GM21526 (cell line): ENCODE data around the gene CDC45.

Source experiments
- ATAC-seq: cut with Tn5 transposase; IDR thresholded peaks from one replicate; pipeline ENCODE4 v1.9.1; 2021; ENCODE audit warnings: moderate library complexity; ENCODE audit not compliant: unreplicated experiment, low FRiP score

The CDC45 gene

GRCh38 chr22:19448076-19448607 lies 31.6 kb upstream of the CDC45 start:
- ATAC-seq, result peak; percentile 33

GRCh38 chr22:19448739-19449421 lies 30.8 kb upstream of the CDC45 start:
- no peak for ATAC-seq

- ATAC-seq, result no peak
Observed at GRCh38 chr22:19449422-19449767, 30.3 kb upstream of the CDC45 start.

DNA sequence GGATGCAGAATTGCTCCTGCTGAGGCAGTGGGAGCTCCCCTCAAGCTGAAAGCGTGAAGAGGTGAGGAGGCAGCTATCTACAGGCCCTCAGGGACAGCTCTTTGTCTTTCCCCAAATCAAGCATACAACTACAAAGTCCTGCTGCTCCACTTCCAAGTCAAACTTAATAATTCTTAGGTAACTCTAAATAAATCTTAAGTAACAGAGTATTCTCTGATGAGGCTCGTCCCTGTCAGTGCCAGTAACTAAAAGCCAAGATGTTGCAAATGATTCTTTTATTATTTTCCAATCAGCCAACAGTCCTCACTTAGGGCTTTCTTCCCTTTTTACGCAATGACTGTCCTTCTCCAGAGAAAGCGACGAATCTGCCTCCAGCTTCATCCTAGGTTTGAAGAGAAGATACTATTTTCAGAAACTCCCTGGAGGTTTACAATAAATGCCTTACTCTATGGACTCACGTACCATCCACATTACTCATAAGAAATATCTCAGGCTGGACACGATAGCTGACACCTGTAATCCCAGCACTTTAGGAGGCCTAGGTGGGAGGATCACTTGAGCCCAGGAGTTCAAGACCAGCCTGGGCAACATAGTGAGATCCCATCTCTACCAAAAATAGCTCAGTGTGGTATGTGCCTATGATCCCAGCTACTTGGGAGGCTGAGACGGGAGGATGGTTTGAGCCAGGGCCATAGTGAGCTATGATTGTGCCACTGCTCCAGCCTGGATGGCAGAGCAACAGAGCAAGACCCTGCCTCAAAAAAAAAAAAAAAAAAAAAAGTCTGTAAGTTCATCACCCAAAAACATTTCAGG lies 29.2 kb upstream of the CDC45 start:
- no peak for ATAC-seq

DNA sequence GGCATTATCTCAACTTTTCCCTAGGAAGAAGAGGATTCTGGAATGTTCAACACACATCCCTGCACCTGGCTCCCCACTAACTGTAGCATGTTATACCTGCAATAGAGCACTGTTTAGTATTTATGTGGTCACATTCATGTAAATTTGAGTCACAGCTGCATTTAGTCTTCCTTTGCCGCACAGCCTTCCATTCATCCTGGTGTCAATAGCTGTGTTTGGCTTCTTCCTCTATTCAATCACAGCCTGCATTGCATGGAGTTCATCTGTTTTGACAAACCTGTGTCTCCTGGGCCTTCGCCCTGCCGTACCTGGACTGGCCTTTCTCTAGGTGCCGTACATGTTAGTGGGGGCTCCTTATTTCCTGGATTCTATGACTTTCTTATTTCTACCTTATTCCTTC lies 28.1 kb upstream of the CDC45 start:
- no peak for ATAC-seq

DNA sequence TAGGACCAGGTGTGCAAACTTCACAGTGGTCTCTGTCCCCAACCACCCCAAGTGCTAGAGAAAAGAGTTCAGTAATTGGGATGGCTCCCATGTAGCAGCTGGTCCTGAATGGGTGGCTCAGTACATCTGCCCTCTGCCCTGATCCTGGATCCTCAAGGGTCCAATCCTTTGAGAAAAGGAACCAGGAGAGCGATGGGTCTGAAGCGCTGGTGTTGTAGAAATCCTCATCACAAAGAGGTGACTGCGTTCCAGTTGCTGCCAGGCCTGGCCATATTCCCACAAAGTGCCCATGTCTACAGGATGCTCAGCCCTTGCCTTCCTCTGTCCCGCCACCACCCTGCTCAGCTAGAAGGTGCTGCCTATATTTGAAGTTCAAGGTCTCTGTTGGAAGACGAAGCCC lies 26.0 kb upstream of the CDC45 start:
- no peak for ATAC-seq

DNA sequence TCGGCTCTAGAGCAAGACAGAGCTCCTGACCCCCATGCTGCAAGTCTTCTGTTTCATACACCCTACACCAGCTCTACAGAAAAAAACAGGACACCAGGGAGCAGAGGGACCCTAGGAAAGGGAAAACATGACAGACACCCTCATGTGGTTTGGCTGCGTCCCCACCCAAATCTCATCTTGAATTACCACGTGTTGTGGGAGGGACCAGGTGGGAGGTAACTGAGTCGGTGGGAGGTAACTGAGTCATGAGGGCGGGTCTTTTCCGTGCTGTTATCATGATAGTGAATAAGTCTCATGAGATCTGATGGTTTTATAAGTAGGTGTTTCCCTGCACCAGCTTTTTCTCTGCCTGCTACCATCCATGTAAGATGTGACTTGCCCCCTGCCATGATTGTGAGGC lies 25.6 kb upstream of the CDC45 start:
- no peak for ATAC-seq

- ATAC-seq, result no peak
Observed at GRCh38 chr22:19455033-19455432, 24.7 kb upstream of the CDC45 start.

DNA sequence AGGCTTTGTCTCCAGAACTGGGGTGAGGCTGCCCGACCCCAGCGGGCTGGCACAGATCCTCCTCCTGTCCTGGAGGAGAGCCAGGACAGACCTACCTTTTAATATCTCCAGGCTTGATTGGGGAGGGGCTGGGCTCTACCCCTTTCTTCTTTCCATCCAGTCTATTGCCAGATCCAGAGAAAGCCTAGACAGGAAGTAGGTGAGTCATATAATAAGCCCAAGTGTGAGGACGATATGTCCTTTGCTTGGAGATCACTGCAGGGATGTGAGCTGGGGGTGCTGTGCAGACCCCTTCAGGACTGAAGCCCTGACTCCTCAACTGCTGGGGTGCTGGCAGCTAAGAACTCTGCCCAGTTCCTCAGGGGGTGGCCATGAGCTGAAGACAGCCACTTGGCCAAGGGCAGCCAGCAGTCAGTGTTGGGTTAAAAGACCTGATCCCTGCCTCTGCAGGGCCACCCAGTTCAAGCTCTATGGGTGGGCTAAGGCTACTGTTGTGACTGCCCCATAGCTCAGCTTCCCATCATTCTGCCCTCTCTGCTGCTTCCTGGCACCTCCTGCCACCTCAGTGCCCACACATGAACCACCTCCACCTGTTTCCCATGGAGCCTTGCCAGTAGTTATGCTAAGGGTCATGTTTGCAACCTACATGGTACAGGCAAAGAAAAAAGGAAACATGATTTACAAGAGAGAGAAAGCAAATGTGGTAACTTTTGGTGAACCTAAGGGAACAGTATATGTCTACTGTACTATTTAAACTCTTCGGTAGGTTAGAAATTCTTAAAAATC lies 23.9 kb upstream of the CDC45 start:
- ATAC-seq, result no peak

GRCh38 chr22:19456541-19456940 lies 23.2 kb upstream of the CDC45 start:
- ATAC-seq, result no peak

GRCh38 chr22:19457828-19458428 lies 21.8 kb upstream of the CDC45 start:
- no peak for ATAC-seq

DNA sequence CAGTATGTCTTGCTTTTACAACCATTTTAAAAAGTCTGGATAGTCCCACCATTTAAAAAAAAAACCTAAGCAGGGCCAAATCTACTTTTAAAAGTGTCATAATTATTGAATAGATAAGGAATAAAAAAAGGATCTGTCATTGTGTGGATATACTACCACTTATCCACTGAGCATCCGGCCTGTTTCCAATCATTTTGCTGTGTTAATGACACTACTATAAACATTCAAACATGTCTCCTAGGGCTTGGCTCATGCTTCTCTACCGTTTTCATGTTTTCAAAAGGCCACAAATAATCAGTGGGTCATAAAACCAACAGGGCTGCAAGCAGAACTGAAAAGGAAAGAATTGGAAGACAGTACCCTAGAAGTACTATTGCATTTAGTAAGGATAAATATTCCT lies 19.7 kb upstream of the CDC45 start:
- ATAC-seq, result no peak

- ATAC-seq, result no peak
Observed at GRCh38 chr22:19461506-19461905, 18.2 kb upstream of the CDC45 start.

- no peak for ATAC-seq
Observed at GRCh38 chr22:19463008-19463407, 16.7 kb upstream of the CDC45 start.

DNA sequence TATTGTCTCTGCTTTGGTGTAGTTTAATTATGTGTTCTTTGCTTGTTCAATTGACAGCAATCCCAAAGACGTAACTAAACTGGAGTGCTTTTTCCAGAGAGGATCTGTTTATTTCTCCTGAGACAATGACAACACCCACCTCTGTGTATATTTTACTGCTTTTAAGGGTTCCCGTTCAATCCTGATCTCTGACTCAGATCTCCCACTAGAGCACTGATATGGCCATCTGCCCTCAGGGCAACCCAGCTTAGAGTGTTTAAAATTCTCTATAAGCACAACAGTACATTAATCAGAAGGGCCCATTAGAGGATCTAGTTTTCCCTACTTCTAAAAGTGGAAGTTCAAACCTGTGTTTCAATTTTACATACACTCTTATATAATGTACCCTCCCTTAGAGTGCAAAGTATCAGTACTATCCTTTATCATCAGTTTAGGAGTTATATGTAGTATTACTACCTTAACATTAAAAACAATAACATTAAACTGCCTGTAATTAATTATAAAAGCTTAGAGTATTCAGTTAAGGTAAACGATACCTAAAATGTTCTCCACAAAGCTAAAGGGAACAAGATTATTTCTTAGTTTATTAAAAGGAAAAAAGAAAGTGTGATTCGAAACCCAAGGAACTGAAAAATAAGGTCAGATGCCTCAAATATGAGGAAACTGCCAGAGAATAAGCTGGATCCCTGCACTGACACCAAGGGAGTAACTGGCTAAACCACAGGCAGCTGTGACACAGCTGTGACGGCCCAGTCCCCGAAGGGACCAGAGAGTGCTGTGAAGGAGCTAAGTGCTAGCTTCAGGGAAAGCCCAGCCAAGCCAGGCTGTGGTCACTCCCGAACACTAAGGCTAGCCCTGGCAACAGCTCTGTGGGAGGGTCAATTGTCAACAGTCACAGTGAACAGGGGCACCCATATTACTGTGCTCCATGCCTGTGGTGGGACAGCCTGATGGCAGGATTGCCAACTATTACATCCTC lies 15.9 kb upstream of the CDC45 start:
- ATAC-seq, result no peak

DNA sequence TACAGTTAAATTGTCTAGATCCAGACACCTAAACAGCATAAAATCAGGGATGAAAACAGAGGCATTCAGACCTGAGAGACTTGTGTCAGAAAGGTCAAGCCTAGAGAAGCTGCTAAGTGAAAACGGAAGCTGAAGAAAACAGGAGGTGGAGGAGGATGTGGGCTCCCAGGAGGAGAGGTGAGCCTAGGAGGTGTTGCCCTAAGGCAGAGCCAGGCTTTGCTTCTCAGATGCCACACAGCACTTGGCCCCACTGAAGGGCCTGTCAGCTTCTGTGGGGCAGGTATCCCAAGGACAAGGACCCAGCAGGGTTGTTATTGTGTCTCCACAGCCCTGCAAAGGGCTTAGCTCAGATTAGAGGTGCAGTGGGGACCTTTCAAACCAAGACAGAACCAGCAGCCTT lies 15.2 kb upstream of the CDC45 start:
- no peak for ATAC-seq

DNA sequence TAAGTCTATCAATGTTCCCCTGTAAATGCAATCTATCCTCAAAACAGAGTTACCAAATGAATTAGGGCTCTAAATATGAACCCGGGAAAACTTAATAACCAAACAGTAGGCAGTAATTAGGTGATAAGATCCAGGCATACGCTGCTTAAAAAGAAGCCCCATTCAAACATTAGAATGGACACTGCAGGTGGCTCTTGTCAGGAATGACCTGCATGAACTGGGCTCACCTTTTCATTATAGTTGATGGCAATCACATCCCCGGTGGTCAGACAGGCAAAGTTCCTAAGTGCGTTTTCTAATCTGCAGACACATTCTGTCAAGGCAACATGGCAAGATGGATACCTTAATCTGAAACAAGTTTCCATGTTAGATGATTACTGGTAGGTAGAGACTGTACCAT lies 14.7 kb upstream of the CDC45 start:
- ATAC-seq, result no peak

GRCh38 chr22:19466126-19466716 lies 13.5 kb upstream of the CDC45 start:
- ATAC-seq, result no peak
